Esophagus (tissue), 2 donors: ENCODE results near the gene SP100. TPM values are rescaled to one million over a fixed set of nuclear protein-coding genes. Genes with fewer than 3 reads are reported as not detected.
"Not testable (repeated sequence)": the region's sequence is repeated elsewhere in the genome, so short reads cannot be mapped to it uniquely, and the experiment has no call there.

Source experiments
- H3K27ac ChIP-seq, 2 donors: one replicate each; pipeline ENCODE4 v1.5.1; 2013; ENCODE audit warnings: low read depth in 2 of 2, mild to moderate bottlenecking in 2 of 2, inconsistent platforms in 1 of 2, low read length in 1 of 2, moderate library complexity in 1 of 2
- H3K27me3 ChIP-seq, 2 donors: one replicate each; pipeline ENCODE4 v1.6.1; 2013; ENCODE audit warnings: low read length in 2 of 2, control low read depth in 1 of 2, mild to moderate bottlenecking in 1 of 2; ENCODE audit not compliant: insufficient read depth in 2 of 2, control insufficient read depth in 1 of 2
- H3K36me3 ChIP-seq, 2 donors: one replicate each; pipeline ENCODE4 v1.6.1; 2013; ENCODE audit warnings: low read length in 1 of 2; ENCODE audit not compliant: control insufficient read depth in 2 of 2, insufficient read depth in 2 of 2
- H3K4me1 ChIP-seq, 2 donors: one replicate each; pipeline ENCODE4 v1.6.1; 2013; ENCODE audit warnings: low read length in 1 of 2; ENCODE audit not compliant: control insufficient read depth in 2 of 2, insufficient read depth in 2 of 2
- H3K4me3 ChIP-seq, 2 donors: one replicate each; pipeline ENCODE4 v1.5.1; 2013; ENCODE audit warnings: low read length in 2 of 2, mild to moderate bottlenecking in 2 of 2, low read depth in 1 of 2, moderate library complexity in 1 of 2
- H3K9me3 ChIP-seq, 2 donors: one replicate each; pipeline ENCODE4 v1.6.1; 2013; ENCODE audit warnings: mild to moderate bottlenecking in 2 of 2, low read depth in 1 of 2, low read length in 1 of 2, moderate library complexity in 1 of 2; ENCODE audit not compliant: control insufficient read depth in 2 of 2, insufficient read depth in 1 of 2
- WGBS, 2 donors: extraction: QIAGEN DNeasy Blood & Tissue Kit; methylation state at CpG; one replicate each; pipeline ENCODE4 v1.1.7; 2013; 5-methylcytosine and 5-hydroxymethylcytosine counted together
- polyA plus RNA-seq, 2 donors: library from polyadenylated mRNA; stranded (reverse); fragments of 200-250 nt; gene quantifications; one replicate each; pipeline ENCODE4 v1.2.3, GENCODE V29; 2013
- donor health status: healthy with polysubstance abuse.
- donor health status: Bipolar disorder and iron deficiency.

The SP100 gene
- polyA plus RNA-seq, 2 donors = 18.3 to 19.2 TPM

GRCh38 chr2:230434677-230435324, 18.8 kb downstream of the SP100 start:
- Histone ChIP-seq H3K36me3 (peaks cover 0 to 2% of the 10 kb centered on the region in 2 donors), H3K9me3 (no peaks in the 10 kb centered on the region), H3K4me1 (peaks cover 3 to 6% of the 10 kb centered on the region in 2 donors), H3K27me3 (no peaks in the 10 kb centered on the region), H3K27ac (peak overlapping the region in 1 of 2 donors; percentile 22), H3K4me3 (no peak overlapping the region)
- WGBS, 2 donors = 80 to 87% methylated on average over 4 of the region's 4 CpGs

DNA sequence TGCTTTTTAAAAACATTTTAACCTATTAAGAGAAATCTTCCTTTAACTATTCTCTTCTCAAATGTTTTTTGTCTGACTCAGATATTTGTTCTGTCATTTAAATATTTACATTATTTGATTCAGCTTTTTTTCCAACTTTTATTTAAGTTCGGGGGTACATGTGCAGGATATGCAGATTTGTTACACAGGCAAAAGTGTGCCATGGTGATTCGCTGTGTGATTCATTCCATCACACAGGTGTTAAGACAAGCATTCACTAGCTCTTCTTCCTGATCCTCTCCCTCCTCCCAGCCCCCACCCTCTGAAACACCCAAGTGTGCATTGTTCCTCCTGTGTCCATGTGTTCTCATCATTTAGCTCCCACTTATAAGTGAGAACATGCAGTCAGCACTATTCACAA, 19.4 kb downstream of the SP100 start:
- Histone ChIP-seq H3K4me3 (no peak overlapping the region), H3K4me1 (peaks cover 2 to 3% of the 10 kb centered on the region in 2 donors), H3K27me3 (no peaks in the 10 kb centered on the region), H3K9me3 (no peaks in the 10 kb centered on the region), H3K36me3 (no peaks in the 10 kb centered on the region), H3K27ac (no peak overlapping the region)
- WGBS, 2 donors = 84 to 86% methylated on average over 2 of the region's 2 CpGs

GRCh38 chr2:230439121-230439520, 23.1 kb downstream of the SP100 start:
- H3K27ac ChIP-seq, H3K9me3 ChIP-seq, H3K27me3 ChIP-seq, H3K36me3 ChIP-seq, H3K4me1 ChIP-seq, H3K4me3 ChIP-seq: not testable (repeated sequence)

- Histone ChIP-seq H3K9me3 (no peaks in the 10 kb centered on the region), H3K27ac (no peak overlapping the region), H3K4me1 (no peaks in the 10 kb centered on the region), H3K4me3 (no peak overlapping the region), H3K36me3 (peaks cover 0 to 2% of the 10 kb centered on the region in 2 donors), H3K27me3 (no peaks in the 10 kb centered on the region)
- WGBS, 2 donors = 56% methylated on average over 2 of the region's 2 CpGs
Measured at GRCh38 chr2:230439590-230439989, 23.6 kb downstream of the SP100 start.

GRCh38 chr2:230441227-230441897, 25.4 kb downstream of the SP100 start:
- H3K27me3 ChIP-seq = no peaks in the 10 kb centered on the region
- H3K36me3 ChIP-seq = peaks cover 0 to 2% of the 10 kb centered on the region in 2 donors
- H3K4me1 ChIP-seq = no peaks in the 10 kb centered on the region
- 64 to 65% methylated on average over 4 of the region's 4 CpGs for WGBS, 2 donors
- H3K27ac ChIP-seq = no peak overlapping the region
- H3K4me3 ChIP-seq = no peak overlapping the region
- no peaks in the 10 kb centered on the region for H3K9me3 ChIP-seq

GRCh38 chr2:230443541-230443940, 27.5 kb downstream of the SP100 start:
- WGBS, 2 donors = 86 to 88% methylated on average over 2 of the region's 2 CpGs
- H3K36me3 ChIP-seq = peaks cover 0 to 2% of the 10 kb centered on the region in 2 donors

DNA sequence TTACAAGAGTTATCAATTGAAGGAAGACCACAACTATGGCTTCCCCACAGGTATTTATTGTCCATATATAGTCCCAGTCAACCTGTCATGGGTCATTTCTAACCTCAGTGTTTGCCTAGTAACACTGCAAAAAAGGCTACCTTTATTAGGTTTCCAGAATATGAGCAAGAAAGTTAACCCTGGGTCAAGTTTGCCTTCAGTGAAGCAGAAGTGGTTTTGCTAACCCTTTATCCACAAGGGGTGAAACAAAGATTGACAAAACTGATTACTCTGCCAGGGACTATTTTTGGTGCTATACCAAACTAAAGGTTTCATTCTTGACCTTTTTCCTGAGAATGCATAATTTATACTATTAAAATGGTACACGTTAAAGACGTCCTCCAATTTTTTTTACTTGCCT, 28.8 kb downstream of the SP100 start:
- H3K4me3 ChIP-seq = no peak overlapping the region
- H3K36me3 ChIP-seq = peaks cover 0 to 2% of the 10 kb centered on the region in 2 donors
- no peak overlapping the region for H3K27ac ChIP-seq
- WGBS, 2 donors = 78 to 81% methylated on average over 2 of the region's 2 CpGs
- no peaks in the 10 kb centered on the region for H3K27me3 ChIP-seq
- H3K4me1 ChIP-seq = no peaks in the 10 kb centered on the region
- no peaks in the 10 kb centered on the region for H3K9me3 ChIP-seq

More at GRCh38 chr2:230443541-230443940, 27.5 kb downstream of the SP100 start:
- H3K4me3 ChIP-seq = no peak overlapping the region
- H3K27ac ChIP-seq = no peak overlapping the region
- H3K4me1 ChIP-seq = no peaks in the 10 kb centered on the region
- H3K27me3 ChIP-seq = no peaks in the 10 kb centered on the region
- no peaks in the 10 kb centered on the region for H3K9me3 ChIP-seq

DNA sequence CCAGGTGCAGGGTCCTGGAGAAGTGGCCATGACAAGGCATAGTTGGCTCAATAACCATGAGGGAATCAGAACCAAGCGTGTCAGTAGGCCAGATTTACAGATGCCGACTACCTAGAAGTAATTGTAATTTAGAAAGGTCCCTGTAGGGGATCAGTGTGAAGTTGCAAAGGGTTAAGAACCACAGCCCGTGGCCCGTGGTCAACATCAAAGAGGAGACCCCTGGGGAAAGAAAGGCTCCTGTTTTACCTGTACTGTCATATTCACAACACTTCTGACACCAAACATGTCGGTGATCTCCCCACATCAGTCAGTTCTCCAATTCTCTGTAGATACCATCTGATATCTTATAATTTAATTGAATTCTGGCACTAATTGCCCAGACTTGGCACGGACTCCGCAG, 31.0 kb downstream of the SP100 start:
- H3K27me3 ChIP-seq = no peaks in the 10 kb centered on the region
- no peaks in the 10 kb centered on the region for H3K9me3 ChIP-seq
- no peak overlapping the region for H3K27ac ChIP-seq
- H3K4me1 ChIP-seq = no peaks in the 10 kb centered on the region
- 82 to 88% methylated on average over 7 of the region's 7 CpGs for WGBS, 2 donors
- H3K36me3 ChIP-seq = peaks cover 0 to 2% of the 10 kb centered on the region in 2 donors
- no peak overlapping the region for H3K4me3 ChIP-seq

DNA sequence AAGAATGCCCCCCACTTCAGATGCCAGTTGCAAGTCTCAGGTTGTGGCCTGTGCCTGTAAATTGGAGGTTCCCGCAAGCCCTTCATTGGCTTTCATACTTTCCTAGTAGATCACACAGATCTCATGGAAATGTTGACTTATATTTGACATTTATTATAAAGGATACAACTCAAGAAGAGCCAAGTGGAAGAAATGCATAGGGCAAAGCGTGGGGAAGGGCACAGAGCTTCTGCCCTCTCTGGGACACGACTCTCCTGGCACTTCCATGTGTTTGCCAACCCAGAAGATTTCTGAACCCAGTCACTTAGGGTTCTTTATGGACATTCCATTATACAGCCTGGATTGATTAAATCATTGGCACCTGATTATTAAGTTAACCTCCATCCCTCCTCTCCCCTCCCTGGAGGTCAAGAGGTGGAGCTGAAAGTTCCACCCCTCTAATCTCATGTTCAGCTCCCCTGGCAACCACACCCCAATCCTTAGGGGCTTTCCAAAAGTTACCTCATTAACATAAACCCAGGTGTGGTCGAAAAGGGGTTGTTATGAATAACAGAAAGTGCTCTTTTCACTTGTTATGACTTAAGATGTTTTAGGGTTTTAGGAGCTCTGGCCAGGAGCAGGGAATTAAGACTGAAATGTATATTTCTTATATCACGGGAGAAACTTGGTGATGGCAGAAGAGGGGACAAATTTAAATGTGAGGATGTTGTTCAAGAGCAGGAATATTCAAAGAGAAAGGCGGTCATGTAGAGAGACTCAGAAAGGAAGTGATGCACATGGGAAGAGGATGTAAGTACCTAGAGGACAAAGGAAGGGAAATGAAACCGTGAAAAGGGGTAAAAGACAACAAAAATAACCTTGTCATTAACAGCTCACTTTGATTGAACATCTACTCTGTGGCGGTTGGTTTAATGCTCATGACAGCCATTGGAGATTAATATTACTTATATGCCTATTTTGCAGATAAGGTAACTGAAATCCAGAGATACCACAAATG, 31.8 kb downstream of the SP100 start:
- no peak overlapping the region for H3K27ac ChIP-seq
- no peaks in the 10 kb centered on the region for H3K9me3 ChIP-seq
- H3K4me1 ChIP-seq = no peaks in the 10 kb centered on the region
- H3K4me3 ChIP-seq = no peak overlapping the region
- H3K36me3 ChIP-seq = peaks cover 0 to 2% of the 10 kb centered on the region in 2 donors
- WGBS, 2 donors = 78 to 85% methylated on average over 8 of the region's 8 CpGs
- no peaks in the 10 kb centered on the region for H3K27me3 ChIP-seq
